Astrocyte of the spinal cord (primary cell): ENCODE results near the gene CTLA4.

Source experiments
- DNase-seq: peaks from one replicate; pipeline ENCODE4 v3.0.0; 2011; ENCODE audit warnings: low read depth, low spot score
- H3K4me3 ChIP-seq: 2 replicates; pipeline ENCODE4 v1.5.1; 2011; ENCODE audit warnings: low read depth, mild to moderate bottlenecking, low read length, moderate library complexity
- in situ Hi-C: cut with HindIII; loops from 2 replicates; pipeline ENCODE4 v1.10.0; 2017; ENCODE audit warnings: low sequenced_read_pairs
- TF ChIP-seq, protein P1 (sequence below): IDR thresholded peaks from 2 replicates; pipeline ENCODE4 v1.5.1; 2012; ENCODE audit warnings: low read depth, mild to moderate bottlenecking, low read length, inconsistent platforms

The CTLA4 gene

GRCh38 chr2:203824057-203824456 lies 43.5 kb upstream of the CTLA4 start:
- no peak for DNase-seq
- no peak overlapping the region for H3K4me3 ChIP-seq
- TF ChIP-seq, protein P1, sequence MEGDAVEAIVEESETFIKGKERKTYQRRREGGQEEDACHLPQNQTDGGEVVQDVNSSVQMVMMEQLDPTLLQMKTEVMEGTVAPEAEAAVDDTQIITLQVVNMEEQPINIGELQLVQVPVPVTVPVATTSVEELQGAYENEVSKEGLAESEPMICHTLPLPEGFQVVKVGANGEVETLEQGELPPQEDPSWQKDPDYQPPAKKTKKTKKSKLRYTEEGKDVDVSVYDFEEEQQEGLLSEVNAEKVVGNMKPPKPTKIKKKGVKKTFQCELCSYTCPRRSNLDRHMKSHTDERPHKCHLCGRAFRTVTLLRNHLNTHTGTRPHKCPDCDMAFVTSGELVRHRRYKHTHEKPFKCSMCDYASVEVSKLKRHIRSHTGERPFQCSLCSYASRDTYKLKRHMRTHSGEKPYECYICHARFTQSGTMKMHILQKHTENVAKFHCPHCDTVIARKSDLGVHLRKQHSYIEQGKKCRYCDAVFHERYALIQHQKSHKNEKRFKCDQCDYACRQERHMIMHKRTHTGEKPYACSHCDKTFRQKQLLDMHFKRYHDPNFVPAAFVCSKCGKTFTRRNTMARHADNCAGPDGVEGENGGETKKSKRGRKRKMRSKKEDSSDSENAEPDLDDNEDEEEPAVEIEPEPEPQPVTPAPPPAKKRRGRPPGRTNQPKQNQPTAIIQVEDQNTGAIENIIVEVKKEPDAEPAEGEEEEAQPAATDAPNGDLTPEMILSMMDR = no peak
- in situ Hi-C loops = no loop called here

DNA sequence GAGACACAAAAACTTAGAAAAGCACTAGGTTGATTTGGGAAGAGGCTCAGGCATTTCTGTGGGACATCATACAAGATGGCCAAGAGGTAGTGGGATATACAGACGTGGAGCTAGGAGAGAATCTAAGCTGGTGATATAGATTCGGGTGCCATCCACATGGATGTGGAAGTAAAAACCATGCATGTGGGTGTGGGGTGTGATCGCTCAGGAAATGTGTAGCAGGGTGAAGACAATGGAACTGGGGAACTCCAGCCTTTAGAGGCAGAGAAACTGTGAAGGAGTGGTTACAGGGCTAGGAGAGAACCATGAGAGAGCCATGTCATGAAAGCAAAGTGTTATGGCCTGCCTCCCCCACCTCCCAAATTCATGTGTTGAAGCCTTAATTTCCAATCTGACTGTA lies 43.0 kb upstream of the CTLA4 start:
- no peak for DNase-seq
- in situ Hi-C loops = no loop called here
- TF ChIP-seq, protein P1 = no peak
- no peak overlapping the region for H3K4me3 ChIP-seq

GRCh38 chr2:203826704-203827103 lies 40.9 kb upstream of the CTLA4 start:
- in situ Hi-C loops = no loop called here
- H3K4me3 ChIP-seq = no peak overlapping the region
- DNase-seq = no peak
- TF ChIP-seq, protein P1 = no peak

- in situ Hi-C loops = no loop called here
- TF ChIP-seq, protein P1 = no peak
- no peak for DNase-seq
- H3K4me3 ChIP-seq = no peak overlapping the region
Observed at GRCh38 chr2:203830304-203831055, 37.1 kb upstream of the CTLA4 start.

DNA sequence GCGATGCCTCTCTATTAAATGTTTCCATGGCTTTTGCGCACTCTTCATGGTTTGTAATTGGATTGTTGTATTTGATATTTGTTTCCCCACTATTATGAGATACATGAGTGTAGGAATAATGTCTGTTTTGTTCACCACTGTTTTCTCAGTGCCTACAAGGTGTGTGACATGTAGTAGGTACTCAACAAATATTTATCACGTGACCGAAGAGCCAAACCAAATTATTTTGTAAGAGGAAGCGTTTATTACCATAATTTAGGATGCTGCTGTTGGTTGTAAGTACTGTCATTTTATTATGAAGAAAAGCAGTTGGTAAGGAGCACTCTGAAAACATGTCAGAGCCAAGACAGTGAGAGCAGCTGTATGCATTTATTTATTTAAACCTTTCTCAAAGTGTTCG lies 32.2 kb upstream of the CTLA4 start:
- in situ Hi-C loops = no loop called here
- TF ChIP-seq, protein P1 = no peak
- H3K4me3 ChIP-seq = no peak overlapping the region
- no peak for DNase-seq

- in situ Hi-C loops = no loop called here
- no peak overlapping the region for H3K4me3 ChIP-seq
- TF ChIP-seq, protein P1 = no peak
Observed at GRCh38 chr2:203835892-203836800, 31.4 kb upstream of the CTLA4 start.

More at GRCh38 chr2:203835892-203836800, 31.4 kb upstream of the CTLA4 start:
- no peak for DNase-seq
